Activated T-cell treated with anti-CD3 and anti-CD28 coated beads, Interleukin-2, amount 50 U/mL, for 4 hours (primary cell): Measurements from ENCODE around the gene CABP4. TPM values are rescaled to one million over a fixed set of nuclear protein-coding genes. Genes with fewer than 3 reads are reported as not detected.
"Not testable (repeated sequence)": the region's sequence is repeated elsewhere in the genome, so short reads cannot be mapped to it uniquely, and the experiment has no call there.

ENCODE experiments used
- ATAC-seq, 2 donors: fragments of 200-7000 bp; cut with Tn5 transposase; one replicate each; pipeline ENCODE4 v1.10.0; 2021
- DNase-seq: peaks from one replicate; pipeline ENCODE4 v3.0.0-alpha.2; 2020
- H3K27me3 Mint-ChIP-seq: one replicate; pipeline ENCODE4 v1.8.0; 2021; ENCODE audit warnings: low read depth, mixed read lengths
- H3K36me3 Mint-ChIP-seq: one replicate; pipeline ENCODE4 v1.8.0; 2022; ENCODE audit warnings: mixed read lengths; ENCODE audit not compliant: insufficient read depth
- H3K4me1 Mint-ChIP-seq: one replicate; pipeline ENCODE4 v1.8.0; 2021; ENCODE audit warnings: low read depth, mixed read lengths
- H3K4me3 Mint-ChIP-seq: one replicate; pipeline ENCODE4 v1.8.0; 2021; ENCODE audit warnings: mild to moderate bottlenecking, moderate library complexity, mixed read lengths
- H3K9me3 Mint-ChIP-seq: one replicate; pipeline ENCODE4 v1.8.0; 2021; ENCODE audit warnings: mixed read lengths
- total RNA-seq, 3 donors: library from RNA; stranded (reverse); gene quantifications; one replicate each; pipeline ENCODE4 v1.2.1, GENCODE V29; 2021

CABP4 gene
- total RNA-seq, 3 donors from 2014 or later, result 0.48 to 1.5 (median 1.1) TPM

GRCh38 chr11:67484847-67485311, 29.7 kb downstream of the CABP4 start:
- Mint-ChIP-seq H3K4me1 (peaks cover 67% of the 10 kb centered on the region), H3K4me3 (peak overlapping the region; percentile 98), H3K36me3 (peaks cover 20% of the 10 kb centered on the region), H3K27me3 (no peaks in the 10 kb centered on the region), H3K9me3 (no peaks in the 10 kb centered on the region)
- DNase-seq (peak; percentile 49), ATAC-seq (peak; percentile 21 to 29)

DNA sequence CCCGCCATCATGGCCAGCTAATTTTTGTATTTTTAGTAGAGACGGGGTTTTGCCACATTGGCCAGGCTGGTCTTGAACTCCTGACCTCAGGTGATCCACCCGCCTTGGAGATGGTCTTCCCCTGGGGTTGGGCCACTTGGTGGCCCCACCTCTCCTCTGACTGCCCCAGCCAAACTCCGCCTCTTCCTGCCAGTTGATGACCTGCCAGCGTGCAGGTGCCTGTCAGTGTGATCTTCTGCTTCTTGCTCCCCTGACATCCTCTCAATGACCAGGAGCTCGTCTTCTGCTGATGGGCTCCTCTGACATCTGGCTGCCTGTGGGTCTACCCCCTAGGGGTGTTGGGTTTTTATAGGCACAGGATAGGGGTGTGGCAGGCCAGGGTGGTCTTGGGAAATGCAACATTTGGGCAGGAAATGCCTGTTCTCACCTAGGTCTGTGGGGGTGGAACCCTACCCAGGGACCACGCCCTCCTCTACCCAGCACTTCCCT, 30.8 kb downstream of the CABP4 start:
- H3K36me3 Mint-ChIP-seq, result peaks cover 21% of the 10 kb centered on the region
- not testable (repeated sequence) for ATAC-seq, H3K27me3 Mint-ChIP-seq, H3K9me3 Mint-ChIP-seq, DNase-seq
- peaks cover 68% of the 10 kb centered on the region for H3K4me1 Mint-ChIP-seq
- H3K4me3 Mint-ChIP-seq, result peak overlapping the region; percentile 66

DNA sequence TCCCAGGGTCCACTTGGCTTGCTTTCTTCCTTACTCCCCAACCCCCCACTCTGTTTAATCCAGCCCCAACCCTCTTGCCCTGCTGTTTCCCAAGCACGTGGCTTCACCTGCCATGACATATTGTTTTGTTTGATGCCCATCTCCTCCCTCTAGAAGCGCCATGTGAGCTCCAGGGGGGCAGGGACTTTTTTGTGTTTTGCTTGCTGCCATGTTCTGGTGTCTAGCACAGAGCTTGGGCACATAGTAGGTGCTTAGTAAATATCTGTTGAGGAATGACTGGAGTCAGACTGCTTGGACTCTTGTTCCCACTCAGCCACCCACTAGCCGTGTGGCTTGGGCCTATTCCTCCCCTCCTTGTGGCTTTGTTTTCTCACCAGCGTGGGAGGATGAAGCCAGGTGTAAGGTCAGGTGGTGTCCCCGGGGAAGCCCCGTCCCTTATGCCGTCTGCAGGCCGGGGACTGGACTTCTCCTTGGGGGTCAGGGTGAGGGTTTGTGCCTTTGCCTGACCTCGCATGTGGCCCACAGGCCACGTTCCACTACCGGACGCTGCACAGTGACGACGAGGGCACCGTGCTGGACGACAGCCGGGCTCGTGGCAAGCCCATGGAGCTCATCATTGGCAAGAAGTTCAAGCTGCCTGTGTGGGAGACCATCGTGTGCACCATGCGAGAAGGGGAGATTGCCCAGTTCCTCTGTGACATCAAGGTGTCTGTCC, 31.5 kb downstream of the CABP4 start:
- Mint-ChIP-seq H3K4me3 (peak overlapping the region; percentile 66), H3K9me3 (no peaks in the 10 kb centered on the region), H3K36me3 (peaks cover 22% of the 10 kb centered on the region), H3K4me1 (peaks cover 68% of the 10 kb centered on the region), H3K27me3 (no peaks in the 10 kb centered on the region)
- ATAC-seq (no peak), DNase-seq (no peak)

DNA sequence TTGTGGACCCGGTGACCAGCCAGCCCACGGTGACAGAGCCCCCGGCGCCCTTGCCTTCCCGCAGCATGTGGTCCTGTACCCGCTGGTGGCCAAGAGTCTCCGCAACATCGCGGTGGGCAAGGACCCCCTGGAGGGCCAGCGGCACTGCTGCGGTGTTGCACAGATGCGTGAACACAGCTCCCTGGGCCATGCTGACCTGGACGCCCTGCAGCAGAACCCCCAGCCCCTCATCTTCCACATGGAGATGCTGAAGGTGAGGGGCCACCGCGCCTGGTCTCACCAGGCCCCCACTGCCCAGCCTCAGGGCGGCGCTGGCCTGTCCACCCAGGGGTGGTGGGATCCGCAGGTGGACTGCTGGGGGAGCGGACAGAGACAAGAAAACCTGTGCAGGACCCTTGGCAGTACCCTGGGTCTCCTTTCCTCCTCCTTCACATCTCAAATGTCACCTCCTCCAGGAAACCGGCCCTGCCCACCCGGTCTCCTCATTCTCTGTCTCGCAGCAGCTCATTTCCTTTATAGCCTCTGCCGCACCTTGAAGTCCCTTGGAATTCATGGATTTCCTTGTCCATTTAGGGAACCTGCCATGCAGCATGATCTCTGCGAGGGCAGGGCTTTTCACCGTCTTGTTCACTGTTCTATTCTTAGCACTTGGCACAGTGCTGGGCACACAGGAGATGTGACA, 34.2 kb downstream of the CABP4 start:
- ATAC-seq (no peak), DNase-seq (no peak)
- H3K9me3 Mint-ChIP-seq, result no peaks in the 10 kb centered on the region
- H3K27me3 Mint-ChIP-seq, result no peaks in the 10 kb centered on the region
- peaks cover 27% of the 10 kb centered on the region for H3K36me3 Mint-ChIP-seq
- H3K4me3 Mint-ChIP-seq, result no peak overlapping the region
- H3K4me1 Mint-ChIP-seq, result peaks cover 47% of the 10 kb centered on the region

DNA sequence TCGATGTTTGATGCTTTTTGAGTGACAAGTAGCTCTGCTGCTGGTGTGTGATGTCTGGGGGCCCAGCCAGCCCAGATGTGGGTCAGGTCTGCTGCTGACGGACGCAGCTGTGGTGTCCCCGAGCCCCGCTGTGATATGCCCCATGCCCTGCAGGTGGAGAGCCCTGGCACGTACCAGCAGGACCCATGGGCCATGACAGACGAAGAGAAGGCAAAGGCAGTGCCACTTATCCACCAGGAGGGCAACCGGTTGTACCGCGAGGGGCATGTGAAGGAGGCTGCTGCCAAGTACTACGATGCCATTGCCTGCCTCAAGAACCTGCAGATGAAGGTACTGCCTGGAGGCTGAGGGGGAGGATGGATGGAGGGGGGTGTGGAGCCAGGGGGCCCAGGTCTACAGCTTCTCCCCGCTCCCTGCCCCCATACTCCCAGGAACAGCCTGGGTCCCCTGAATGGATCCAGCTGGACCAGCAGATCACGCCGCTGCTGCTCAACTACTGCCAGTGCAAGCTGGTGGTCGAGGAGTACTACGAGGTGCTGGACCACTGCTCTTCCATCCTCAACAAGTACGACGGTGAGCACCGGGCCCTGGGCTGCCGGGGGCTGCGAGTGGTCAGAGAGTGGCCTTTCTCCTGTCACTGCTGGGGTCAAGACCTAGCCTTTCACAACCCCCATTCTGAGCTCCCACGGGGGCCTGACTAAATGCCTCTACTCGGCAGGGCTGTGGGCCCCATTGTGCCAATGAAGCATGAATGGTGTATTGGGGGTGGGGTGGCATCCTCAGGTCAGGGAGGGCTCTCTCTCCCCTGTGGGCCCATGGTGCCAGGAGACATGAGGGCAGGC, 35.0 kb downstream of the CABP4 start:
- H3K9me3 Mint-ChIP-seq, result no peaks in the 10 kb centered on the region
- peaks cover 23% of the 10 kb centered on the region for H3K36me3 Mint-ChIP-seq
- ATAC-seq, result no peak
- H3K4me3 Mint-ChIP-seq, result no peak overlapping the region
- H3K27me3 Mint-ChIP-seq, result no peaks in the 10 kb centered on the region
- peaks cover 39% of the 10 kb centered on the region for H3K4me1 Mint-ChIP-seq
- no peak for DNase-seq

- Mint-ChIP-seq H3K27me3 (no peaks in the 10 kb centered on the region), H3K36me3 (peaks cover 23% of the 10 kb centered on the region), H3K9me3 (no peaks in the 10 kb centered on the region), H3K4me3 (no peak overlapping the region), H3K4me1 (peaks cover 38% of the 10 kb centered on the region)
- no peak for ATAC-seq
- no peak for DNase-seq
Measured at GRCh38 chr11:67490727-67491065, 35.5 kb downstream of the CABP4 start.

GRCh38 chr11:67491276-67492068, 36.3 kb downstream of the CABP4 start:
- H3K9me3 Mint-ChIP-seq, result no peaks in the 10 kb centered on the region
- no peak for ATAC-seq

GRCh38 chr11:67492069-67492727, 37.0 kb downstream of the CABP4 start:
- Mint-ChIP-seq H3K9me3 (no peaks in the 10 kb centered on the region), H3K4me3 (no peak overlapping the region)
- no peak for ATAC-seq

More at GRCh38 chr11:67491276-67492068, 36.3 kb downstream of the CABP4 start:
- Mint-ChIP-seq H3K27me3 (no peaks in the 10 kb centered on the region), H3K36me3 (peaks cover 21% of the 10 kb centered on the region), H3K4me1 (peaks cover 30% of the 10 kb centered on the region), H3K4me3 (no peak overlapping the region)
- no peak for DNase-seq

DNA sequence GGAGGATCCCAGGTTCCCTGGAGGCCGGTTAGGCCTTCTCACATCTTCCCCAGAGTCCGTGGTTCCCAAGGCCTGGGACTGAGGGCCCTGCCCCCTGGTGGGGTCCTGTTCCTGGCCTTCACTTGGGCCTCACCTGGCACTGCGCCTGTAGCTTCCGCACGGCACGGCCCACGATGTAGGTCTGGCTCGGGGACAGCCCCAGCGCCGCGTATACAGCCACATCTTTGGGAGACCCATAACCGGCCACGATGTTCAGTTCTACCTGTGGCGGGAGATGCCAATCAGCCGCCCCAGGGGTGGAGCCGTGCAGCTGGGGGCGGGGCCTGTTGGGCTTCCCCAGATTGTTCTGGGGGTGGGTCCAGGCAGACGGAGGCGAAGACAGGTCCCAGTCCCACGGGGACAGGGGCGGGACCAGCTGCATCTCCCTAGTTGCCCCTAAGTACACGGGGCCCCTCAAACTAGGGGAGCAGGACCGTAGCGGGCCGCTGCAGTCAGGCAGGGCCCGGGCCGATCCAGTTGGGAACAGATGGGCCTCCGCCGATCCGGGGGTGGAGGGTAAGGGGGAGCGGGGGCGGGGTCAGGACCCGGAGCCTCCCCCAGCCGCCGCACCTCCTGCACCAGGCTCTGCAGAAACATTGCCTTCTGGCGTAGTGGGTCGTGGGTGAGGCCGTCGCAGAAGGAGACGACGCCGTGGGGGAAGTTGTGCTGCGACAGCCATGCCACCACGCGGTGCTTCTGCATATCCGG, 37.8 kb downstream of the CABP4 start:
- H3K27me3 Mint-ChIP-seq, result no peaks in the 10 kb centered on the region
- no peak for DNase-seq
- peaks cover 13% of the 10 kb centered on the region for H3K36me3 Mint-ChIP-seq
- peak in 1 of 2 donors; percentile 20 for ATAC-seq
- no peaks in the 10 kb centered on the region for H3K9me3 Mint-ChIP-seq
- H3K4me3 Mint-ChIP-seq, result no peak overlapping the region
- H3K4me1 Mint-ChIP-seq, result peaks cover 15% of the 10 kb centered on the region

More at GRCh38 chr11:67492069-67492727, 37.0 kb downstream of the CABP4 start:
- Mint-ChIP-seq H3K36me3 (peaks cover 18% of the 10 kb centered on the region), H3K4me1 (peaks cover 23% of the 10 kb centered on the region), H3K27me3 (no peaks in the 10 kb centered on the region)
- DNase-seq, result no peak

- Mint-ChIP-seq H3K4me1 (peaks cover 7% of the 10 kb centered on the region), H3K36me3 (peaks cover 14% of the 10 kb centered on the region), H3K4me3 (no peak overlapping the region), H3K9me3 (no peaks in the 10 kb centered on the region), H3K27me3 (no peaks in the 10 kb centered on the region)
- DNase-seq (no peak), ATAC-seq (no peak)
Measured at GRCh38 chr11:67493548-67494370, 38.6 kb downstream of the CABP4 start.

GRCh38 chr11:67494371-67495233, 39.4 kb downstream of the CABP4 start:
- Mint-ChIP-seq H3K9me3 (no peaks in the 10 kb centered on the region), H3K4me3 (no peak overlapping the region), H3K36me3 (peaks cover 14% of the 10 kb centered on the region), H3K4me1 (peaks cover 3% of the 10 kb centered on the region), H3K27me3 (no peaks in the 10 kb centered on the region)
- DNase-seq, result no peak
- ATAC-seq, result no peak
